ENCODE results near the gene WDR88.
"Not testable (repeated sequence)": the region's sequence is repeated elsewhere in the genome, so short reads cannot be mapped to it uniquely, and the experiment has no call there.

WDR88 gene

DNA sequence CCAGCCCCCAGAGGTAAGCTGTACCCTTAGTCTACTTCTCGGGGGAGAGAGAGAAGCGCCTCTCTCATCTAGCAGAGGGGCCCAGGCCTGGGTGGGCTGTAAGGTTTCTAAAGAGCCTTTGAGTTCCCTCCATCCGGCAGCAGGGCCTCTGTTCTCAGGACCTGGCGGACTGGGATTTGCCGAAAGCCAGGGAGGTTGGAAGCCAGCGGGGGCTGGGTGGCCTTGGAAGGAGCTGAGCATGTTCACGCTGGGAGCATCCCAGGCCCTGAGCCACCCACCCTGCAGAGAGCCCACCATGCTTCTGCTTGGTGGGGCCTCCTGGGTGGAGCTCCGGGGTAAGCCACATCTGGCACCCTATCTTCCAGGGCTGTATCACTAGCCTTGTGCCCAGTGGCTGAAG lies 86.0 kb downstream of the WDR88 start:
- Histone ChIP-seq H3K4me3 (ENCODE audit: low read depth, low read length) (no peak overlapping the region), H3K27me3 (replicated peaks) (peaks cover 5% of the 10 kb centered on the region), H3K36me3 (replicated peaks) (no peaks in the 10 kb centered on the region), H3K27ac (no peak overlapping the region)
- no peak for DNase-seq
- in situ Hi-C loops (cut with HindIII; ENCODE audit: low pct_ligation_motif_present, low sequenced_read_pairs): no loop called here
- TF ChIP-seq, protein P1, sequence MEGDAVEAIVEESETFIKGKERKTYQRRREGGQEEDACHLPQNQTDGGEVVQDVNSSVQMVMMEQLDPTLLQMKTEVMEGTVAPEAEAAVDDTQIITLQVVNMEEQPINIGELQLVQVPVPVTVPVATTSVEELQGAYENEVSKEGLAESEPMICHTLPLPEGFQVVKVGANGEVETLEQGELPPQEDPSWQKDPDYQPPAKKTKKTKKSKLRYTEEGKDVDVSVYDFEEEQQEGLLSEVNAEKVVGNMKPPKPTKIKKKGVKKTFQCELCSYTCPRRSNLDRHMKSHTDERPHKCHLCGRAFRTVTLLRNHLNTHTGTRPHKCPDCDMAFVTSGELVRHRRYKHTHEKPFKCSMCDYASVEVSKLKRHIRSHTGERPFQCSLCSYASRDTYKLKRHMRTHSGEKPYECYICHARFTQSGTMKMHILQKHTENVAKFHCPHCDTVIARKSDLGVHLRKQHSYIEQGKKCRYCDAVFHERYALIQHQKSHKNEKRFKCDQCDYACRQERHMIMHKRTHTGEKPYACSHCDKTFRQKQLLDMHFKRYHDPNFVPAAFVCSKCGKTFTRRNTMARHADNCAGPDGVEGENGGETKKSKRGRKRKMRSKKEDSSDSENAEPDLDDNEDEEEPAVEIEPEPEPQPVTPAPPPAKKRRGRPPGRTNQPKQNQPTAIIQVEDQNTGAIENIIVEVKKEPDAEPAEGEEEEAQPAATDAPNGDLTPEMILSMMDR (IDR thresholded peaks at IDR 0.05; ENCODE audit: low read depth, low read length, missing control alignments): no peak

DNA sequence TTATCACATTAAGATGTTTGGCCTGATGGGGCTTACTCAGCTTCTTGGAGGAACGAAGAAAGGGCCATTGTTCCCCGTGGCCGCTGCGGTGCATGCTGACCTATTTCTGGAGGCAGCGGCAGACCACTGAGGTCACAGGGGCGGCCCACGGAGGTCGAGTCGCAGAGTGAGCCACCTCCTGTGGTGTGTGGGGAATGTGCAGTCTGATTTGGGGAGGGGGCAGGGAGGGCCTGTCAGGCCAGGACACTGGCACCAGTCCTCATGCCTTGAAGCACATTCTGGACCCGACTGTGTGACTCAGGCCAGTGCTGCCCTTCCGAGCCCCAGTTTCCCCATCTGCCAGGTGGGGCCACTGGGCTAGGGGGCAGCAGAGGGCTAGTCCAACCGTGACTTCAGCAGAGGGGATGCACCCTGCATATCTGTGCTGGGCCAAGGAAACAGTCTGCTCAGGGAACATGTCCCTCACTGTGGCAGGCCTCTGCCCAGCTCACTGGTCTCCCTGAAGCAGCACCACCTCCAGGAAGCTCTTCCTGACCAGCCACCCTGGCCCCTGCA lies 87.4 kb downstream of the WDR88 start:
- Histone ChIP-seq H3K27me3 (replicated peaks) (peaks cover 12% of the 10 kb centered on the region), H3K4me3 (ENCODE audit: low read depth, low read length) (no peak overlapping the region), H3K36me3 (replicated peaks) (no peaks in the 10 kb centered on the region), H3K27ac (no peak overlapping the region)
- peak; percentile 26 for DNase-seq
- TF ChIP-seq, protein P1 (IDR thresholded peaks at IDR 0.05; ENCODE audit: low read depth, low read length, missing control alignments): peak; percentile 62
- in situ Hi-C loops (cut with HindIII; ENCODE audit: low pct_ligation_motif_present, low sequenced_read_pairs): no loop called here

DNA sequence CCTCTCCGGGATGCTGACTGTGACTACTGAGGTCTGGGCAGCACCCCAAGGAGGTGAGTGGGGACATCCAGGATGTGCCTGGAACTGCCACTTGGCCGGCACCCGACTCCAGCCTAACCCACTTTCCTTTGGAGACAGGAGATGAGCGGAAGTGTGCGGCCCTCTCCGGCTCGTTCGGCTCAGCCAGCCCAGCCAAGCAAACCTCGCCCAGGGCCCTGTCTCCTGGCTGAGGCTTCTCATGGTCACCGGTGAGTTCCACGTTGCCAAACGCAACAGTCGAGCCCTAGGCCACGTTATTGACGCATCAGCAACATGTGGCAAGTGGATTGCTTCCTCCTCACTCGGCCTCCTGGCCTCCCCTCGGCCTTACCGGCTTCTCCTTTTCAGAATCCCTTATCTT lies 88.2 kb downstream of the WDR88 start:
- Histone ChIP-seq H3K27me3 (replicated peaks) (peaks cover 20% of the 10 kb centered on the region), H3K27ac (no peak overlapping the region), H3K36me3 (replicated peaks) (no peaks in the 10 kb centered on the region), H3K4me3 (ENCODE audit: low read depth, low read length) (no peak overlapping the region)
- in situ Hi-C loops (cut with HindIII; ENCODE audit: low pct_ligation_motif_present, low sequenced_read_pairs): no loop called here
- TF ChIP-seq, protein P1 (IDR thresholded peaks at IDR 0.05; ENCODE audit: low read depth, low read length, missing control alignments): no peak
- DNase-seq: no peak

DNA sequence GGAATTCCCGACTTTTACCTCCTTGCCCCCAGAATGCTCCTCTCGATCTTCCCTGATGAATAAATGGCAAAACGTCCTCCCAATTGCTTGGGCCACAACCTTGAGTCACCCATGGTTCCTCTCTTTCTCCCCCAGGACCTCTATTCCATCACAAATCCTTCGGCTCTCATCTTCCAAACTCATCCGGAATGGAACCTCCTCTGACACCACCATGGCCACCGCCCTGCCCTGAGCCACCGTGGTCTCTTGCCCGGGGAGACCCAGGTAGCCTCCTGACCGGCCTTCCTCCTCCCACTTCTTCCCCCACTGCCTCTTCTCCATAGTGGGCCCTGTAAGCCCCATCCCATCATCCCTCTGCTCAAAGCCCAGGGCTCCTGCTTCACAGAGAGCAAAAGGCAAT lies 88.8 kb downstream of the WDR88 start:
- no peak for DNase-seq
- Histone ChIP-seq H3K27ac (no peak overlapping the region), H3K36me3 (replicated peaks) (no peaks in the 10 kb centered on the region), H3K4me3 (ENCODE audit: low read depth, low read length) (no peak overlapping the region), H3K27me3 (replicated peaks) (peaks cover 25% of the 10 kb centered on the region)
- TF ChIP-seq, protein P1 (IDR thresholded peaks at IDR 0.05; ENCODE audit: low read depth, low read length, missing control alignments): no peak
- in situ Hi-C loops (cut with HindIII; ENCODE audit: low pct_ligation_motif_present, low sequenced_read_pairs): no loop called here

DNA sequence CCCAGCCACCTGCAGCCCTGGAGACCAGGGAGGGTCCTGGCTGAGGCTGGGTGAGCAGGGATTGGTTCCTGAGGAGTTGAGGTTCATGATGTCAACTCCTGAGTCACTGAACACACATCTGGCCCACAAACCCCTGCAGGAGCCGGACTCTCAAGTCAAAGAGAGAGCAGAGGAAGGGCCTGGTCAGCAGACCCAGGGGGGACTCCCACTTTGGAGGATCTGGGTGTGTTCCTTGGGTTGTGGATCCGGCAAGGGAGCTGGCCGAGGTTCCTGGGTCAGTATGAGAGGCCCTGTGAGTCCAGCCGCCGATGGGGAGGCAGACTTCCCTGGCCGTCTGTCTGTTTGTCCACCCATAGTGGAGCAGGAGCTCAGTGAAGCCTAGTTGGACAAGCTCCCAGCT lies 89.7 kb downstream of the WDR88 start:
- in situ Hi-C loops (cut with HindIII; ENCODE audit: low pct_ligation_motif_present, low sequenced_read_pairs): no loop called here
- TF ChIP-seq, protein P1 (IDR thresholded peaks at IDR 0.05; ENCODE audit: low read depth, low read length, missing control alignments): no peak
- DNase-seq: no peak
- no peak overlapping the region for H3K4me3 ChIP-seq (ENCODE audit: low read depth, low read length)
- H3K27ac ChIP-seq: no peak overlapping the region
- peaks cover 34% of the 10 kb centered on the region for H3K27me3 ChIP-seq (replicated peaks)
- H3K36me3 ChIP-seq (replicated peaks): no peaks in the 10 kb centered on the region

DNA sequence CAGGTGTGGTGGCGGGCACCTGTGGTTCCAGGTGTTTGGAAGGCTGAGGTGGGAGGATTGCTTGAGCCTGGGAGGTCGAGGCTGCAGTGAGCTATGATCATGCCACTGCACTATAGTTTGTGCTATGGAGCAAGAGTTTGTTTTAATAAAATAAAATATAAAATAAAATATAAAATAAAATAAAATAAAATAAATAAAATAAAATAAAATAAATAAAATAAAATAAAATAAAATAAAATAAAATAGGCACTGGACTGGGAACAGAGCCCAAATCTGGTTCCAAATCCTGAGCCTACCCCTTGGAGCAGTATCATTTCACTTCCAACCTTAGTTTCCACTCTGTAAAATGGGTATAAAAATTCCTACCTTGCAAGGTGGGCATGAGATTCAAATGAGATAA lies 90.3 kb downstream of the WDR88 start:
- in situ Hi-C loops (cut with HindIII; ENCODE audit: low pct_ligation_motif_present, low sequenced_read_pairs); H3K27ac ChIP-seq; H3K4me3 ChIP-seq (ENCODE audit: low read depth, low read length); DNase-seq; H3K36me3 ChIP-seq (replicated peaks): not testable (repeated sequence)
- H3K27me3 ChIP-seq (replicated peaks): peaks cover 37% of the 10 kb centered on the region
